DND-41 (cell line): ENCODE measurements around the gene RBPJ.

Source experiments
- ATAC-seq: fragments of 200-7000 bp; cut with Tn5 transposase; 3 replicates; pipeline ENCODE4 v1.9.1; 2021; ENCODE audit warnings: low read depth; ENCODE audit not compliant: insufficient read depth
- DNase-seq: peaks from one replicate; pipeline ENCODE4 v3.0.0-alpha.2; 2020
- H2AFZ ChIP-seq: 2 replicates; pipeline ENCODE4 v1.6.0; 2012; ENCODE audit warnings: low read depth, low read length
- H3K27ac ChIP-seq: 2 replicates; pipeline ENCODE4 v1.5.1; 2012; ENCODE audit warnings: low read length, inconsistent platforms
- H3K27me3 ChIP-seq: fragments of 200-600 bp; sonication (generic); 2 replicates; pipeline ENCODE4 v1.6.0; 2012; ENCODE audit warnings: low read length, mild to moderate bottlenecking, inconsistent platforms; ENCODE audit not compliant: insufficient read depth, poor library complexity
- H3K36me3 ChIP-seq: 2 replicates; pipeline ENCODE4 v1.5.1; 2012; ENCODE audit warnings: low read length, inconsistent platforms; ENCODE audit not compliant: insufficient read depth
- H3K4me1 ChIP-seq: 2 replicates; pipeline ENCODE4 v1.5.1; 2012; ENCODE audit warnings: mild to moderate bottlenecking, low read length; ENCODE audit not compliant: insufficient read depth
- H3K4me2 ChIP-seq: 2 replicates; pipeline ENCODE4 v1.6.0; 2012; ENCODE audit warnings: mild to moderate bottlenecking, moderate library complexity, low read length, inconsistent platforms; ENCODE audit not compliant: insufficient read depth
- H3K4me3 ChIP-seq, 2 experiments: fragments of 200-600 bp in 1 of 2; shearing (Covaris generic) in 1 of 2; 2 replicates each; pipeline ENCODE4 v1.5.1; 2012 to 2016; ENCODE audit warnings: inconsistent platforms in 2 of 2, low read length in 2 of 2, mild to moderate bottlenecking in 2 of 2, low read depth in 1 of 2, moderate library complexity in 1 of 2
- H3K79me2 ChIP-seq: 2 replicates; pipeline ENCODE4 v1.6.0; 2012; ENCODE audit warnings: low read length, inconsistent platforms; ENCODE audit not compliant: insufficient read depth
- H3K9ac ChIP-seq: 2 replicates; pipeline ENCODE4 v1.6.0; 2012; ENCODE audit warnings: low read depth, mild to moderate bottlenecking, inconsistent platforms, low read length, moderate library complexity
- H3K9me3 ChIP-seq: 2 replicates; pipeline ENCODE4 v1.5.1; 2012; ENCODE audit warnings: low read length, moderate library complexity, mild to moderate bottlenecking, inconsistent platforms; ENCODE audit not compliant: insufficient read depth, severe bottlenecking
- H4K20me1 ChIP-seq: 2 replicates; pipeline ENCODE4 v1.6.0; 2012; ENCODE audit warnings: low read length; ENCODE audit not compliant: insufficient read depth
- EZH2 ChIP-seq: IDR thresholded peaks from 3 replicates; pipeline ENCODE4 v1.6.1; 2012; ENCODE audit warnings: borderline replicate concordance, low read depth, mild to moderate bottlenecking, moderate library complexity, low read length, inconsistent platforms; ENCODE audit not compliant: severe bottlenecking
- TF ChIP-seq, protein P1 (sequence below): IDR thresholded peaks from 2 replicates; pipeline ENCODE4 v1.5.1; 2012; ENCODE audit warnings: borderline replicate concordance, low read length, moderate library complexity, mild to moderate bottlenecking; ENCODE audit not compliant: poor library complexity, severe bottlenecking; ENCODE audit errors: extremely low read depth

Gene RBPJ

DNA sequence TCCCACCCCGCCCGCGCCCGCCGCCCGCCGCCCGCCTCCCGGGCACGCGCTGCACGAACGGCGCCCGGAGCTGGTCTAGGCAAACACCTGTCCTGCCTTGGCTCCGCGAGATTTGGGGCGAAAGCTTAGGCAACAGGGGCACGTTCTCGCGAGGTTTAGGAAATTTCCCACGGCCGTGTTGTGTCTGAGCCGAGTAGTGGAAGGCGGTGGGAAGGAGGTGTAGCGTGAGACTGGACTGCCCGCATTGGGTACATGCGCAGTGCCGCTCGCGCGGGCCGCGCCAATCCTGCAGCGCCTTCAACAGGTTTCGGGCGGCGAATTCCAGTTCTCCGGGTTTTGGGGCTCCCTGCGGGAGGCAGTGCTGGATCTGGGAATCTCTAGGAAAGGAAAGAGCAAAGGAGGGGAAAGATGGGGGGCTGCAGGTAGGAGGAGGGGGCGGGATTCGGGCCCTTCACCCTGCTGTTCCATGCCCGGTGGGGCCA lies 1.3 kb upstream of the RBPJ start:
- H3K9me3 ChIP-seq: peaks cover 5% of the 10 kb centered on the region
- H4K20me1 ChIP-seq: peaks cover 31% of the 10 kb centered on the region
- H3K9ac ChIP-seq: peak overlapping the region; percentile 73
- H2AFZ ChIP-seq: peak overlapping the region; percentile 86
- peaks cover 33% of the 10 kb centered on the region for H3K4me1 ChIP-seq
- peak overlapping the region; percentile 50 to 84 for H3K4me3 ChIP-seq
- TF ChIP-seq EZH2: no peak
- TF ChIP-seq, protein P1, sequence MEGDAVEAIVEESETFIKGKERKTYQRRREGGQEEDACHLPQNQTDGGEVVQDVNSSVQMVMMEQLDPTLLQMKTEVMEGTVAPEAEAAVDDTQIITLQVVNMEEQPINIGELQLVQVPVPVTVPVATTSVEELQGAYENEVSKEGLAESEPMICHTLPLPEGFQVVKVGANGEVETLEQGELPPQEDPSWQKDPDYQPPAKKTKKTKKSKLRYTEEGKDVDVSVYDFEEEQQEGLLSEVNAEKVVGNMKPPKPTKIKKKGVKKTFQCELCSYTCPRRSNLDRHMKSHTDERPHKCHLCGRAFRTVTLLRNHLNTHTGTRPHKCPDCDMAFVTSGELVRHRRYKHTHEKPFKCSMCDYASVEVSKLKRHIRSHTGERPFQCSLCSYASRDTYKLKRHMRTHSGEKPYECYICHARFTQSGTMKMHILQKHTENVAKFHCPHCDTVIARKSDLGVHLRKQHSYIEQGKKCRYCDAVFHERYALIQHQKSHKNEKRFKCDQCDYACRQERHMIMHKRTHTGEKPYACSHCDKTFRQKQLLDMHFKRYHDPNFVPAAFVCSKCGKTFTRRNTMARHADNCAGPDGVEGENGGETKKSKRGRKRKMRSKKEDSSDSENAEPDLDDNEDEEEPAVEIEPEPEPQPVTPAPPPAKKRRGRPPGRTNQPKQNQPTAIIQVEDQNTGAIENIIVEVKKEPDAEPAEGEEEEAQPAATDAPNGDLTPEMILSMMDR: no peak
- DNase-seq (peak; percentile 98), ATAC-seq (peak; percentile 81)
- H3K79me2 ChIP-seq: peaks cover 44% of the 10 kb centered on the region
- H3K27ac ChIP-seq: peak overlapping the region; percentile 79
- H3K4me2 ChIP-seq: peak overlapping the region; percentile 96
- no peaks in the 10 kb centered on the region for H3K27me3 ChIP-seq
- no peaks in the 10 kb centered on the region; the same call in 1 of the 2 replicates for H3K36me3 ChIP-seq

DNA sequence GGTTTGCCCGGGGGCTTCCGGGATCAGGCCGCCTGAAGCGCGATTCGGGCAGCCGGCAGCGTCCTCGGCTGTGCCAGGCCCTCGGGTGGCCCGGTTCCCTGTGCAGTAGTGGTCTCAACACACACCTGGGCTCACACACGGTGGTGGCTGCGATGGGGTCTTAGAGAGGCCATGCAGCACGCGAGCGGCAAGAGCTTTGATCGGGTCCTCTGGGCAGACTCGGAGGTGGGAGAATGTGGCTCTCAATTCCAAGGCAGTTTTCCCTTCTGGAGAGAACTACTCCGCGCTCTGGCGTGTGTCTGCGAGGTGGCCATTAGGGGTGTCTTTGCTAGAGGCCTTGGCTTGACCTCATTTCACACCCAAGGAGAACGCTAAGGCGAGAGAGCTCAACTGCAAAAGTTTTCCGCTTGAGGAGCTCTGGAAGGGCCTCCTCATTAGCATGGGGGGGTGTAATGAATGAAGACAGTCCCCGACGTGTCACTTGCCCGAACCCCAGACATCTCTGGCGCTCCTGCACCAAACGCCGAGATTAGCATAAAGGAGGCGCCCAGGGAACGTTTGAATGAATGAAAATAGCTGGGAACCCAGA lies 771 bp upstream of the RBPJ start:
- Histone ChIP-seq H3K4me2 (peak overlapping the region; percentile 96), H3K9me3 (peaks cover 4% of the 10 kb centered on the region), H3K4me1 (peaks cover 33% of the 10 kb centered on the region), H3K27me3 (no peaks in the 10 kb centered on the region), H2AFZ (peak overlapping the region; percentile 86), H4K20me1 (peaks cover 36% of the 10 kb centered on the region), H3K27ac (peak overlapping the region; percentile 79), H3K4me3 (peak overlapping the region; percentile 50 to 84), H3K36me3 (no peaks in the 10 kb centered on the region; the same call in 1 of the 2 replicates), H3K9ac (peak overlapping the region; percentile 73), H3K79me2 (peaks cover 50% of the 10 kb centered on the region)
- DNase-seq (no peak), ATAC-seq (peak; percentile 28)
- TF ChIP-seq, protein P1: no peak
- no peak for TF ChIP-seq EZH2

GRCh38 chr4:26321373-26322221 lies 783 bp downstream of the RBPJ start:
- Histone ChIP-seq H3K27me3 (no peaks in the 10 kb centered on the region), H3K36me3 (no peaks in the 10 kb centered on the region; the same call in 1 of the 2 replicates), H3K79me2 (peaks cover 65% of the 10 kb centered on the region), H3K9ac (peak overlapping the region; percentile 73), H3K4me1 (peaks cover 33% of the 10 kb centered on the region), H3K27ac (peak overlapping the region; percentile 57), H3K4me2 (peak overlapping the region; percentile 95), H4K20me1 (peaks cover 49% of the 10 kb centered on the region), H2AFZ (peak overlapping the region; percentile 86), H3K9me3 (no peaks in the 10 kb centered on the region), H3K4me3 (peak overlapping the region; percentile 84 to 93)
- DNase-seq (peak; percentile 32), ATAC-seq (no peak)
- TF ChIP-seq, protein P1: no peak
- no peak for TF ChIP-seq EZH2
